GM21786 (cell line): ENCODE measurements around the gene TRNT1.

Experiments
- ATAC-seq: cut with Tn5 transposase; IDR thresholded peaks from one replicate; pipeline ENCODE4 v1.9.1; 2021; ENCODE audit not compliant: unreplicated experiment

Gene TRNT1

GRCh38 chr3:3177861-3178497, 51.2 kb downstream of the TRNT1 start:
- ATAC-seq = no peak

GRCh38 chr3:3178498-3179328, 52.0 kb downstream of the TRNT1 start:
- ATAC-seq = no peak

- peak; percentile 98 for ATAC-seq
Observed at GRCh38 chr3:3179407-3180094, 52.8 kb downstream of the TRNT1 start, which contains the start of gene CRBN. Gene CRBN, minus strand, starts transcription at chr3:3179691. Its CDS starts 4 bp downstream, at chr3:3179687.

GRCh38 chr3:3180456-3180855, 53.7 kb downstream of the TRNT1 start:
- no peak for ATAC-seq

GRCh38 chr3:3184876-3185275, 58.1 kb downstream of the TRNT1 start:
- ATAC-seq = no peak

GRCh38 chr3:3189102-3189727, 62.5 kb downstream of the TRNT1 start:
- no peak for ATAC-seq

GRCh38 chr3:3189961-3190360, 63.2 kb downstream of the TRNT1 start:
- ATAC-seq = no peak

- no peak for ATAC-seq
Observed at GRCh38 chr3:3191675-3192285, 65.0 kb downstream of the TRNT1 start.

- no peak for ATAC-seq
Observed at GRCh38 chr3:3192286-3192675, 65.5 kb downstream of the TRNT1 start.

- ATAC-seq = no peak
Observed at GRCh38 chr3:3194861-3195260, 68.1 kb downstream of the TRNT1 start.

GRCh38 chr3:3196148-3196861, 69.6 kb downstream of the TRNT1 start:
- ATAC-seq = no peak
